AG09319 (cell line): Measurements from ENCODE around the gene ZNF526.

Experiments used
- DNase-seq: peaks from one replicate; pipeline ENCODE4 v3.0.0-alpha.2; 2010; ENCODE audit warnings: low read depth; ENCODE audit errors: extremely low read depth
- CTCF ChIP-seq: IDR thresholded peaks from 2 replicates; pipeline ENCODE4 v1.5.1; 2011; ENCODE audit warnings: low read depth, mild to moderate bottlenecking, inconsistent platforms, low read length, moderate library complexity

ZNF526 gene

GRCh38 chr19:42244347-42245220 is 24.5 kb downstream of the ZNF526 start:
- peak; percentile 66 for TF ChIP-seq CTCF

GRCh38 chr19:42245231-42245630 is 25.1 kb downstream of the ZNF526 start:
- no peak for TF ChIP-seq CTCF
- DNase-seq, result no peak

More at GRCh38 chr19:42244347-42245220, 24.5 kb downstream of the ZNF526 start:
- peak; percentile 75 for DNase-seq

GRCh38 chr19:42246143-42246921 is 26.2 kb downstream of the ZNF526 start:
- TF ChIP-seq CTCF, result peak; percentile 75
- DNase-seq, result peak; percentile 56

- no peak for TF ChIP-seq CTCF
- DNase-seq, result no peak
Observed at GRCh38 chr19:42246922-42247639, 27.0 kb downstream of the ZNF526 start.

- no peak for DNase-seq
- no peak for TF ChIP-seq CTCF
Observed at GRCh38 chr19:42247640-42248199, 27.6 kb downstream of the ZNF526 start.

GRCh38 chr19:42248270-42249148 is 28.4 kb downstream of the ZNF526 start:
- no peak for DNase-seq
- TF ChIP-seq CTCF, result no peak
